Activated naive CD8-positive, alpha-beta T cell treated with anti-CD3 and anti-CD28 coated beads, Interleukin-2, amount 10 ng/mL, durations not matched to agents 7 days and 5 days (primary cell): ENCODE data around the gene NT5C3A. TPM values are rescaled to one million over a fixed set of nuclear protein-coding genes. Genes with fewer than 3 reads are reported as not detected.
A peak's percentile ranks its signal among the peaks of the same experiment; 100 is the strongest.
"Not testable (repeated sequence)": the region's sequence is repeated elsewhere in the genome, so short reads cannot be mapped to it uniquely, and the experiment has no call there.

ENCODE experiments used
- ATAC-seq: fragments of 150-1000 bp; cut with Tn5 transposase; one replicate; pipeline ENCODE4 v1.10.0; 2021; ENCODE audit warnings: low read depth, moderate library complexity
- POLR2A ChIA-PET: fragments of 350-600 bp; sonication (Branson Sonifier 250); formaldehyde crosslinking; loops from one replicate; lab custom pipeline; 2021; ENCODE audit warnings: antibody characterized with exemption; lab: Charles Lee
- DNase-seq: peaks from one replicate; pipeline ENCODE4 v3.0.0; 2021
- H3K27ac Mint-ChIP-seq: one replicate; pipeline ENCODE4 v1.8.0; 2022; ENCODE audit warnings: mild to moderate bottlenecking, mixed read lengths
- H3K27me3 Mint-ChIP-seq: one replicate; pipeline ENCODE4 v1.8.0; 2022; ENCODE audit warnings: mild to moderate bottlenecking, moderate library complexity, mixed read lengths
- H3K36me3 Mint-ChIP-seq: one replicate; pipeline ENCODE4 v1.8.0; 2021; ENCODE audit warnings: mild to moderate bottlenecking, mixed read lengths
- H3K4me1 Mint-ChIP-seq: one replicate; pipeline ENCODE4 v1.8.0; 2021; ENCODE audit warnings: mixed read lengths
- H3K4me3 Mint-ChIP-seq: one replicate; pipeline ENCODE4 v1.8.0; 2022; ENCODE audit warnings: mild to moderate bottlenecking, moderate library complexity, mixed read lengths
- H3K9me3 Mint-ChIP-seq: one replicate; pipeline ENCODE4 v1.8.0; 2021; ENCODE audit warnings: mixed read lengths
- total RNA-seq, 2 experiments: library from RNA; stranded (reverse); gene quantifications; one replicate each; pipeline ENCODE4 v1.2.3, GENCODE V29; 2021

The NT5C3A gene
- total RNA-seq, 2 experiments from 2014 or later: 63.3 to 64.0 TPM

DNA sequence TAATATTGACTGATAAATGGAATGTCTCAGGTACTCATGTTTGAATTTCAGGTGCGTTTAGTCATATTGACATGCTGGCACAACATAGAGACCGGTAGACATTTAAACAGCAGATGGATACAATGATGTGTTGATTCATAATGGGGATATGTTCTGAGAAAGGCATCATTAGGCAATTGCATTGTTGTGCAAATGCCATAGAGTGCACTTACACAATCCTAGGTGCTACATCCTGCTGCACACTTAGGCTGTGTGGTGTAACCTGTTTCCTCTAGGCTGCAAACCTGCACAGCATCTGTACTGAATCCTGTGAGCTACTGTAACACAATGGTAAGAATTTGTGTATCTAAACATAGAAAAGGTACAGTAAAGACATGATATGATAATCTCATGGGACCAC, 85.4 kb downstream of the NT5C3A start:
- H3K27ac Mint-ChIP-seq, H3K36me3 Mint-ChIP-seq, POLR2A ChIA-PET, H3K4me1 Mint-ChIP-seq, DNase-seq, H3K4me3 Mint-ChIP-seq, ATAC-seq, H3K9me3 Mint-ChIP-seq: not testable (repeated sequence)
- H3K27me3 Mint-ChIP-seq: peaks cover 23% of the 10 kb centered on the region

DNA sequence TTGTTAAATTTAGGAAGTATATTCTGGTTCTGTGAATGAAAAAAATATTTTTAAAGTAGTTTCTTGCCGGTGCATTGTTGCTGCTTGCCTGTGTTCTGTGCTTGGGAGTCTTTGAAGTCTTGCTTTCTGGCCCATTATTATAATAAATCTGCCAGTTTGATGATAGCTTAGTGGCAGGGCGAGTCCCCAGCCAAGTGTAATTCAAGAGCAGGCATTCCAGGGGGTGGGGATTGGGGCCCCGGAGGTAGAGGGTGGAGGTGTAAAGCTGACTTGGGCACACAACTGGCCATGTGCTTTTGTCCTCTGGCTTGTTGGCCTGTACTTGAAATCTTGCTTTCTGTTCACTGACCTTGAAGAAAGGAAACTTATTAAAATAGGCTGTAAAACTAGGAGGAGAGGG, 90.6 kb downstream of the NT5C3A start:
- ATAC-seq, POLR2A ChIA-PET, H3K36me3 Mint-ChIP-seq, H3K27ac Mint-ChIP-seq, DNase-seq, H3K4me1 Mint-ChIP-seq, H3K9me3 Mint-ChIP-seq, H3K4me3 Mint-ChIP-seq: not testable (repeated sequence)
- peaks cover 28% of the 10 kb centered on the region for H3K27me3 Mint-ChIP-seq

DNA sequence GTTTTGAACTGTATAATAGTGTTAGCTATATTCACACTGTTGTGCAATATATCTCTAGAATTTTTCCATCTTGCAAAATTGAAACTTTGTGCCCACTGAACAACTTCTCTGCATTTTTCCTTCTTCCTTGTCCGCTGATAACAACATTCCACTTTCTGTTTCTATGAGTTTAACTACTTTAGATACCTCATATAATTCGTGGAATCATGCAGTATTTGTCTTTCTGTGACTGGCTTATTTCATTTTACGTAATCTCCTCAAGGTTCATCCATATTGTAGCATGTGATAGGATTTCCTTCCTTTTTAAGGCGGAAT, 95.4 kb downstream of the NT5C3A start:
- ATAC-seq, H3K27ac Mint-ChIP-seq, H3K4me1 Mint-ChIP-seq, POLR2A ChIA-PET, H3K4me3 Mint-ChIP-seq, DNase-seq, H3K9me3 Mint-ChIP-seq, H3K36me3 Mint-ChIP-seq: not testable (repeated sequence)
- H3K27me3 Mint-ChIP-seq: peaks cover 26% of the 10 kb centered on the region

DNA sequence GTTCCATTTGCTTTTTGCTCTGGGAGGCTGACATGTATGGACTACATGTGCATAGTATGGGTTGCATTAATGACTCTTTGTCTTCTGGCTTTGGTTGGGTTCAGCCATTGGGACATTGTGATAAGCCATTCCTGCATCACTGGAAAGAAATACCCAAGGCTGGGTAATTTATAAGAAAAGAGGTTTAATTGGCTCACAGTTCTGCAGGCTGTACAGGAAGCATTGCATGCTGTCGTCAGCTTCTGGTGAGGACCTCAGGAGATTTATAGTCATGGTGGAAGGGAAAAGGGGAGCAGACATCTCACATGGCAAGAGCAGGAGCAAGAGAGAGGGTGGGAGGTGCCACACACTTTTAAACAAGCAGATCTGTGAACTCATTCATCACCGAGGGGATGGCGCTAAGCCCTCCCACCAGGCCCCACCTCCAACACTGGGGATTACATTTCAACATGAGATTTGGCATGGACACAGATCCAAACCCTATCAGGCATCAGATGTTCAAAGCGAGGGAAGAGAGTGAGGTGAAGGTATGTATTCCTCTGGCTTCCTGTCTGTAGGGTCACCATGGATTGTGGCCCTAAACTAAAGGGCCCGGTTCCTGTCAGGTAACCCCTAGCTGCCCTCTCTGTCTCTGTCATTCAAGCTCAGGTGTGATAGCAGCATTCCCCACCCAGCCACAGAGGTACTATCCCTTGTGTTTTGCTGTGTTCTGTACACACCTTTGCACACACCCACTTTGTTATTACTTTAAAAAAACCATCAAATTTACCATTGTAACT, 95.9 kb downstream of the NT5C3A start:
- H3K36me3 Mint-ChIP-seq, DNase-seq, H3K4me3 Mint-ChIP-seq, H3K9me3 Mint-ChIP-seq, POLR2A ChIA-PET, H3K27ac Mint-ChIP-seq, H3K4me1 Mint-ChIP-seq, ATAC-seq: not testable (repeated sequence)
- H3K27me3 Mint-ChIP-seq: peaks cover 21% of the 10 kb centered on the region

DNA sequence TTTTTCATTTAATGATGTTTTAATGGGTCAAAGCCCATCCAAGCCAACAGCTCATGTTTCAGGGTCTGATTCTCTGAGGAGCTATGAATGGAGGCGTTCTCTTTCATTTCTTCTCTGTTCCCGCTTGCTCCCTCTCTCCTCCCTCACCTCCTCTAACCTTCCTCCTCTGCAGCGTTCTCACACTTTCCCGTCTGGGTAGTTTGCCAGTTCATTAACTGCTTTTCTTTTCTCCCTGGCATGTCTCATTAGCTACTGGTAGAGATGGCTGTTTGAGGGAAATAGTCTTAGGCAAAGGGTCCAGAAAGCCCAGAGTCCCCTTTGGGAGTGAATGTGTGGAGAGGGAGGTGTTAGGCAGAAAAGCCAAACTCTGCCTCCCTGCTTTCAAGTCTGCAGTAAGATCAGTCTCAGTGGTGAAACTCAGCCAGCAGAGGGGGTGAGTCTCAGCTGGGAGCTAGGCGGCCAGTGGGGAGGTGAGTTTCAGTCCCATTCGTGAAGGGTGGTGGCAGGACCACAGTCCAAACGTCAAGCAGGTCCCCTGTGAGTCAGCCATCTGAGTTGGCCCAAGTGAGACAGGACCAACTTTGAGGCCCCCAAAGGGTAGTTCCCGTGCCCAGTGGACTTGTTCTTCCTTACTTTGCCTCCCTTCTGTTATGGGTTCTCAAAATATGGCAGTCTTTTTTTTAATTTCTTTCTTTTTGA, 98.0 kb downstream of the NT5C3A start:
- not testable (repeated sequence) for H3K4me3 Mint-ChIP-seq, H3K9me3 Mint-ChIP-seq, H3K4me1 Mint-ChIP-seq, DNase-seq, H3K36me3 Mint-ChIP-seq, H3K27ac Mint-ChIP-seq
- peak; percentile 87 for ATAC-seq
- POLR2A ChIA-PET: interaction anchor here (0.6 kb wide), 1 partner anchor 58 kb away, joined by 3 read pairs; no protein-coding TSS in a partner anchor
- H3K27me3 Mint-ChIP-seq: peaks cover 25% of the 10 kb centered on the region

Other genes starting within 250 kb of the NT5C3A start
- gene KBTBD2, start 171.0 kb downstream of the NT5C3A start, total RNA-seq: 10 to 100 TPM; 41.3 to 45.4 TPM
- gene FKBP9, start 105.3 kb downstream of the NT5C3A start, total RNA-seq: under 1 TPM; 0.37 to 0.83 TPM
- gene RP9, start 46.6 kb upstream of the NT5C3A start, total RNA-seq: 10 to 100 TPM; 12.8 to 13.6 TPM
- gene BBS9, start 66.8 kb upstream of the NT5C3A start, total RNA-seq: 10 to 100 TPM; 13.7 to 17.2 TPM